GM21515 (cell line): ENCODE data around the gene SRRM1.
"Not testable (repeated sequence)": the region's sequence is repeated elsewhere in the genome, so short reads cannot be mapped to it uniquely, and the experiment has no call there.

Experiments
- ATAC-seq: cut with Tn5 transposase; IDR thresholded peaks from one replicate; pipeline ENCODE4 v1.9.1; 2021; ENCODE audit not compliant: unreplicated experiment

Gene SRRM1

GRCh38 chr1:24641646-24642151, 1.4 kb upstream of the SRRM1 start:
- no peak for ATAC-seq

GRCh38 chr1:24643363-24644099, 429 bp downstream of the SRRM1 start:
- ATAC-seq, result peak; percentile 28

- no peak for ATAC-seq
Measured at GRCh38 chr1:24644100-24644384, 940 bp downstream of the SRRM1 start.

GRCh38 chr1:24648919-24649318, 5.8 kb downstream of the SRRM1 start:
- no peak for ATAC-seq

GRCh38 chr1:24652382-24652781, 9.3 kb downstream of the SRRM1 start:
- no peak for ATAC-seq

GRCh38 chr1:24654010-24654409, 10.9 kb downstream of the SRRM1 start:
- no peak for ATAC-seq

- no peak for ATAC-seq
Measured at GRCh38 chr1:24656046-24656445, 12.9 kb downstream of the SRRM1 start.

- no peak for ATAC-seq
Measured at GRCh38 chr1:24657781-24658180, 14.7 kb downstream of the SRRM1 start.

- no peak for ATAC-seq
Measured at GRCh38 chr1:24659166-24659904, 16.2 kb downstream of the SRRM1 start.

- no peak for ATAC-seq
Measured at GRCh38 chr1:24659993-24660665, 17.0 kb downstream of the SRRM1 start.

- no peak for ATAC-seq
Measured at GRCh38 chr1:24664507-24665033, 21.5 kb downstream of the SRRM1 start.

- ATAC-seq, result no peak
Measured at GRCh38 chr1:24666794-24667193, 23.7 kb downstream of the SRRM1 start.

GRCh38 chr1:24671372-24671771, 28.3 kb downstream of the SRRM1 start:
- ATAC-seq, result not testable (repeated sequence)

- not testable (repeated sequence) for ATAC-seq
Measured at GRCh38 chr1:24672686-24673085, 29.6 kb downstream of the SRRM1 start.

- no peak for ATAC-seq
Measured at GRCh38 chr1:24673341-24673740, 30.2 kb downstream of the SRRM1 start.

- ATAC-seq, result not testable (repeated sequence)
Measured at GRCh38 chr1:24678421-24678820, 35.3 kb downstream of the SRRM1 start.

- no peak for ATAC-seq
Measured at GRCh38 chr1:24679725-24680124, 36.6 kb downstream of the SRRM1 start.

GRCh38 chr1:24683713-24684162, 40.6 kb downstream of the SRRM1 start:
- no peak for ATAC-seq

- no peak for ATAC-seq
Measured at GRCh38 chr1:24688033-24688432, 44.9 kb downstream of the SRRM1 start.

- no peak for ATAC-seq
Measured at GRCh38 chr1:24688621-24689195, 45.6 kb downstream of the SRRM1 start.

- no peak for ATAC-seq
Measured at GRCh38 chr1:24691051-24691450, 47.9 kb downstream of the SRRM1 start.
